Measurements from ENCODE around the gene ANXA6. TPM values are rescaled to one million over a fixed set of nuclear protein-coding genes. Genes with fewer than 3 reads are reported as not detected.

The ANXA6 gene
- total and polyA plus RNA-seq, 2 donors (not counting 1 experiment from before 2014, with no cell fraction given), result 136 to 300 TPM

DNA sequence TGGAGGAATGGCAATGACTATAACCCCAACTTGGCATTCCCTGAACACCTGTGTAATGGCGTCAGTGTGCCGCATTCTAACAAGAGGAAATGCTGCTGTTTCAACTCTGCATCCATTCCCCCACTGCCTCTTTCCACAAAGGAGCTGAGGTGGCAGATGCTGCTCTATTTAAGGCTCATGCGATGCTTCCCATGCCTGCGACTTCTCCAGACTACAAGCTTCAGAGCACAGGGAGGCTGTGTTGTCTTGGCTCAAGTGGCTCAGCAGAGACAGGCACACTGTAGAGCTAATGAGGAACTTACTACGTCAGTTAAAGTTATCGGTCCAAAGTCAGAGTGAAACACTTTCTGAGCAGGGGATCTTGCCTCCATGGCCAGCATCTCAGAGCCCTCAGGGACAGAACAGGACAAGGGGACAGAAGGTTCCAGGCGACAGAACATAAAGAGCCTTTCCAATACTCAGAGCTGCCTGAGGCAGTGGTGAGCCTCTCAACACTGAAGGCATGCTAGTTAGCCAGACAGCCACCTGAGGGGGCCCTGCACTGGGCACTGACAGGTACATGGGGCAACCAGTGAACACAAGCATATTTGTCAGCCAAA is 98.6 kb downstream of the ANXA6 start:
- Mint-ChIP-seq H3K27me3 (no peaks in the 10 kb centered on the region), H3K27ac (peak overlapping the region; percentile 94), H3K9me3 (ENCODE audit: insufficient read depth) (no peaks in the 10 kb centered on the region), H3K4me1 (peaks cover 55% of the 10 kb centered on the region), H3K4me3 (peak overlapping the region; percentile 76)
- 54% methylated on average over 7 of the region's 7 CpGs for WGBS (ENCODE audit: insufficient coverage)
- ATAC-seq (ENCODE audit: low read depth), result peak; percentile 22
- TF ChIP-seq, protein P1, sequence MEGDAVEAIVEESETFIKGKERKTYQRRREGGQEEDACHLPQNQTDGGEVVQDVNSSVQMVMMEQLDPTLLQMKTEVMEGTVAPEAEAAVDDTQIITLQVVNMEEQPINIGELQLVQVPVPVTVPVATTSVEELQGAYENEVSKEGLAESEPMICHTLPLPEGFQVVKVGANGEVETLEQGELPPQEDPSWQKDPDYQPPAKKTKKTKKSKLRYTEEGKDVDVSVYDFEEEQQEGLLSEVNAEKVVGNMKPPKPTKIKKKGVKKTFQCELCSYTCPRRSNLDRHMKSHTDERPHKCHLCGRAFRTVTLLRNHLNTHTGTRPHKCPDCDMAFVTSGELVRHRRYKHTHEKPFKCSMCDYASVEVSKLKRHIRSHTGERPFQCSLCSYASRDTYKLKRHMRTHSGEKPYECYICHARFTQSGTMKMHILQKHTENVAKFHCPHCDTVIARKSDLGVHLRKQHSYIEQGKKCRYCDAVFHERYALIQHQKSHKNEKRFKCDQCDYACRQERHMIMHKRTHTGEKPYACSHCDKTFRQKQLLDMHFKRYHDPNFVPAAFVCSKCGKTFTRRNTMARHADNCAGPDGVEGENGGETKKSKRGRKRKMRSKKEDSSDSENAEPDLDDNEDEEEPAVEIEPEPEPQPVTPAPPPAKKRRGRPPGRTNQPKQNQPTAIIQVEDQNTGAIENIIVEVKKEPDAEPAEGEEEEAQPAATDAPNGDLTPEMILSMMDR (IDR thresholded peaks at IDR 0.05), result no peak
- TF ChIP-seq EZH2 (IDR thresholded peaks at IDR 0.05; ENCODE audit: borderline replicate concordance, insufficient read depth, low read depth, low read length, poor library complexity, severe bottlenecking), result no peak
- H3K4me1 ChIP-seq (ENCODE audit: control insufficient read depth in 2 of 2, insufficient read depth in 2 of 2, low read length in 2 of 2), result peaks cover 29 to 35% of the 10 kb centered on the region in 2 donors
- peak overlapping the region; percentile 63 for H3K4me2 ChIP-seq (replicated peaks; ENCODE audit: low read depth, low read length, poor library complexity, severe bottlenecking)
- H3K27ac ChIP-seq (ENCODE audit: low read length in 2 of 2), result peak overlapping the region; percentile 52 to 66
- ChIA-PET POLR2A (interaction anchor here (1.2 to 1.7 kb wide), 3 partner anchors 10 to 92 kb away, joined by 3 to 4 read pairs (median 3); no protein-coding TSS in a partner anchor), CTCF (interaction anchor here (0.6 to 17.8 kb wide), 11 partner anchors 9 to 181 kb away, joined by 3 to 918 read pairs (median 4); no protein-coding TSS in a partner anchor)
- H4K20me1 ChIP-seq (ENCODE audit: control insufficient read depth, insufficient read depth, low read length, poor library complexity, severe bottlenecking), result peaks cover 92% of the 10 kb centered on the region
- peaks cover 67% of the 10 kb centered on the region for H3K79me2 ChIP-seq (ENCODE audit: control insufficient read depth, insufficient read depth, low read length)
- no peaks in the 10 kb centered on the region for H3K27me3 ChIP-seq (replicated peaks in 1 of 4; ENCODE audit: control extremely low read depth in 1 of 4, control insufficient read depth in 3 of 4, insufficient read depth in 4 of 4, low read length in 3 of 4)
- no peak overlapping the region for H2AFZ ChIP-seq (ENCODE audit: insufficient read depth, low read depth, low read length, poor library complexity, severe bottlenecking)
- no peaks in the 10 kb centered on the region for H3K9me3 ChIP-seq (ENCODE audit: control extremely low read depth in 1 of 3, control insufficient read depth in 2 of 3, insufficient read depth in 1 of 3, low read length in 2 of 3)
- DNase-seq, result peak; percentile 65
- intact Hi-C loops (cut with micrococcal nuclease), result loop anchor here (10.0 kb wide), 1 partner anchor 386 kb away; the partner anchor contains the start of gene SLC36A1
- peaks cover 4 to 88% of the 10 kb centered on the region in 2 experiments for H3K36me3 ChIP-seq (replicated peaks in 1 of 2; ENCODE audit: control extremely low read depth in 1 of 2, control insufficient read depth in 1 of 2, extremely low read depth in 1 of 2, insufficient read depth in 2 of 2, low read length in 1 of 2)
- no peak overlapping the region for H3K9ac ChIP-seq (ENCODE audit: low read length)
- no peak overlapping the region for H3K4me3 ChIP-seq (ENCODE audit: control extremely low read depth in 1 of 5, extremely low read depth in 1 of 5, insufficient read depth in 1 of 5, low read depth in 2 of 5, low read length in 4 of 5)

DNA sequence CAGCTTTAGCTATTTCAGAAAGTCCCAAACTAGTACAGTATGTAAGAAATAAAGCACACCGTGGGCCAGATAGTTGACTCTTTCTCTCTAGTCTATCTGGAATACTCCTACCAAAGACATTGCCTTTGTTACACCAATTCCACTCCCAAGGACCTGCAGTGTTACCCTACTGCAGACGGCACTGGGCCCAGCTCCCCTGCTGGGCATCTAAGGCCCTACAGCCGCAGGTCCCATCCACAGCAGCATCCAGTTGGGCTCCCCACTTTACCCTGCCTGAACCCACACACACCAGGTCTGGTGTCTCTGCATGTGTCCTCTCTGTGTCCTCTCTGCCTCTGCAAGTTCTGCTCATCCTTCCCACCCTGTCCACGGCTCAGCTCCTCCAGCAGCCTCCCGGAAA is 99.3 kb downstream of the ANXA6 start:
- H2AFZ ChIP-seq (ENCODE audit: insufficient read depth, low read depth, low read length, poor library complexity, severe bottlenecking), result no peak overlapping the region
- H3K79me2 ChIP-seq (ENCODE audit: control insufficient read depth, insufficient read depth, low read length), result peaks cover 67% of the 10 kb centered on the region
- H3K27ac Mint-ChIP-seq, result no peak overlapping the region
- H3K27ac ChIP-seq (ENCODE audit: low read length in 2 of 2), result no peak overlapping the region
- CTCF ChIA-PET, result interaction anchor here (0.6 to 17.8 kb wide), 11 partner anchors 10 to 181 kb away, joined by 3 to 918 read pairs (median 5); no protein-coding TSS in a partner anchor
- POLR2A ChIA-PET, result interaction anchor here (1.2 kb wide), 2 partner anchors 11 to 57 kb away, joined by 3 to 4 read pairs; no protein-coding TSS in a partner anchor
- peaks cover 31 to 41% of the 10 kb centered on the region in 2 donors for H3K4me1 ChIP-seq (ENCODE audit: control insufficient read depth in 2 of 2, insufficient read depth in 2 of 2, low read length in 2 of 2)
- peaks cover 92% of the 10 kb centered on the region for H4K20me1 ChIP-seq (ENCODE audit: control insufficient read depth, insufficient read depth, low read length, poor library complexity, severe bottlenecking)
- intact Hi-C loops (cut with micrococcal nuclease), result loop anchor here (10.0 kb wide), 1 partner anchor 386 kb away; the partner anchor contains the start of gene SLC36A1
- H3K4me1 Mint-ChIP-seq, result peaks cover 57% of the 10 kb centered on the region
- TF ChIP-seq EZH2 (IDR thresholded peaks at IDR 0.05; ENCODE audit: borderline replicate concordance, insufficient read depth, low read depth, low read length, poor library complexity, severe bottlenecking), result no peak
- TF ChIP-seq, protein P1 (IDR thresholded peaks at IDR 0.05), result no peak
- no peak overlapping the region for H3K9ac ChIP-seq (ENCODE audit: low read length)
- no peak for ATAC-seq (ENCODE audit: low read depth)
- no peak overlapping the region for H3K4me3 ChIP-seq (ENCODE audit: control extremely low read depth in 1 of 5, extremely low read depth in 1 of 5, insufficient read depth in 1 of 5, low read depth in 2 of 5, low read length in 4 of 5)
- H3K27me3 Mint-ChIP-seq, result no peaks in the 10 kb centered on the region
- H3K4me2 ChIP-seq (replicated peaks; ENCODE audit: low read depth, low read length, poor library complexity, severe bottlenecking), result no peak overlapping the region
- WGBS (ENCODE audit: insufficient coverage), result 93% methylated on average over 5 of the region's 5 CpGs
- H3K9me3 ChIP-seq (ENCODE audit: control extremely low read depth in 1 of 3, control insufficient read depth in 2 of 3, insufficient read depth in 1 of 3, low read length in 2 of 3), result no peaks in the 10 kb centered on the region
- peaks cover 4 to 88% of the 10 kb centered on the region in 2 experiments for H3K36me3 ChIP-seq (replicated peaks in 1 of 2; ENCODE audit: control extremely low read depth in 1 of 2, control insufficient read depth in 1 of 2, extremely low read depth in 1 of 2, insufficient read depth in 2 of 2, low read length in 1 of 2)
- H3K4me3 Mint-ChIP-seq, result no peak overlapping the region
- H3K9me3 Mint-ChIP-seq (ENCODE audit: insufficient read depth), result no peaks in the 10 kb centered on the region
- no peaks in the 10 kb centered on the region for H3K27me3 ChIP-seq (replicated peaks in 1 of 4; ENCODE audit: control extremely low read depth in 1 of 4, control insufficient read depth in 3 of 4, insufficient read depth in 4 of 4, low read length in 3 of 4)
- DNase-seq, result no peak

Data from B cell (primary cell).